ENCODE data around the gene CERS3.

Gene CERS3

GRCh38 chr15:100373942-100374341 lies 154.8 kb downstream of the CERS3 start:
- DNase-seq, result no peak

- DNase-seq, result no peak
These were observed 155.4 kb downstream of the CERS3 start for GRCh38 chr15:100373120-100373896.

GRCh38 chr15:100372739-100373119 lies 156.0 kb downstream of the CERS3 start:
- no peak for DNase-seq

GRCh38 chr15:100355342-100355741 lies 173.4 kb downstream of the CERS3 start:
- no peak for DNase-seq

- no peak for DNase-seq
These were observed 175.3 kb downstream of the CERS3 start for GRCh38 chr15:100353449-100353848.

GRCh38 chr15:100350434-100351226 lies 178.1 kb downstream of the CERS3 start:
- DNase-seq, result peak; percentile 56
